Fibroblast of lung (primary cell): ENCODE results near the gene SOX9. TPM values are rescaled to one million over a fixed set of nuclear protein-coding genes. Genes with fewer than 3 reads are reported as not detected.

ENCODE experiments used
- DNase-seq, 2 donors: peaks; one replicate each; pipeline versions ENCODE4 v3.0.0 to v3.0.0-alpha.2; 2010; ENCODE audit warnings: low read depth in 2 of 2
- H2AFZ ChIP-seq: 2 replicates; pipeline ENCODE4 v1.5.1; 2012; ENCODE audit warnings: low read length, control low read depth, inconsistent platforms
- H3K27ac ChIP-seq: 2 replicates; pipeline ENCODE4 v1.5.1; 2011; ENCODE audit warnings: low read length, control low read depth; ENCODE audit not compliant: insufficient read depth
- H3K27me3 ChIP-seq: 2 replicates; pipeline ENCODE4 v1.5.1; 2011; ENCODE audit warnings: mild to moderate bottlenecking, low read length; ENCODE audit not compliant: control insufficient read depth, insufficient read depth
- H3K36me3 ChIP-seq: 2 replicates; pipeline ENCODE4 v1.5.1; 2011; ENCODE audit warnings: low read length; ENCODE audit not compliant: control insufficient read depth, insufficient read depth
- H3K4me1 ChIP-seq: 2 replicates; pipeline ENCODE4 v1.5.1; 2011; ENCODE audit warnings: low read length; ENCODE audit not compliant: control insufficient read depth, insufficient read depth; ENCODE audit errors: extremely low read depth
- H3K4me2 ChIP-seq: 2 replicates; pipeline ENCODE4 v1.5.1; 2011; ENCODE audit warnings: low read length, control low read depth; ENCODE audit not compliant: insufficient read depth; ENCODE audit errors: extremely low read depth
- H3K4me3 ChIP-seq, 4 experiments: fragments of 200-600 bp in 1 of 4; sonication (generic) in 1 of 4; replicated peaks in 1 of 4; 2 replicates each; pipeline ENCODE4 v1.5.1; 2011 to 2016; ENCODE audit warnings: low read length in 4 of 4, low read depth in 3 of 4, mild to moderate bottlenecking in 3 of 4, control low read depth in 2 of 4, inconsistent platforms in 1 of 4, mixed read lengths in 1 of 4; ENCODE audit not compliant: insufficient read depth in 1 of 4; ENCODE audit errors: control extremely low read depth in 1 of 4
- H3K79me2 ChIP-seq: 2 replicates; pipeline ENCODE4 v1.5.1; 2012; ENCODE audit warnings: mild to moderate bottlenecking, low read length, inconsistent platforms; ENCODE audit not compliant: control insufficient read depth, insufficient read depth
- H3K9ac ChIP-seq: 2 replicates; pipeline ENCODE4 v1.5.1; 2011; ENCODE audit warnings: mild to moderate bottlenecking, low read length, control low read depth; ENCODE audit not compliant: insufficient read depth
- H3K9me3 ChIP-seq: 2 replicates; pipeline ENCODE4 v1.5.1; 2012; ENCODE audit warnings: low read depth, low read length; ENCODE audit not compliant: control insufficient read depth, insufficient read depth
- H4K20me1 ChIP-seq: 2 replicates; pipeline ENCODE4 v1.5.1; 2011; ENCODE audit warnings: low read length; ENCODE audit not compliant: control insufficient read depth, insufficient read depth; ENCODE audit errors: extremely low read depth
- EZH2 ChIP-seq: IDR thresholded peaks from 2 replicates; pipeline ENCODE4 v1.5.1; 2012; ENCODE audit warnings: low read length, control low read depth, mild to moderate bottlenecking; ENCODE audit errors: missing control alignments
- polyA plus RNA-seq, 2 donors: library from polyadenylated mRNA; depleted of rRNA in 1 of 2; stranded (reverse) in 1 of 2; unstranded in 1 of 2; fragments of >200 nt; gene quantifications; 2 replicates each; pipeline ENCODE4 v1.2.1, GENCODE V29; 2011 to 2012; ENCODE audit warnings: missing spikeins in 1 of 2
- total RNA-seq: library from RNA; depleted of rRNA; stranded (reverse); fragments of >200 nt; gene quantifications from 2 replicates; pipeline ENCODE4 v1.2.1, GENCODE V29; 2014
- TF ChIP-seq, protein P1 (sequence below), 2 donors: IDR thresholded peaks in 1 of 2; conservative IDR thresholded peaks in 1 of 2; 1 replicate in 1 of 2; 2 replicates in 1 of 2; pipeline ENCODE4 v1.5.1; 2011 to 2012; ENCODE audit warnings: low read length in 2 of 2, control low read depth in 1 of 2, inconsistent platforms in 1 of 2, low read depth in 1 of 2, mild to moderate bottlenecking in 1 of 2

The SOX9 gene
- total and polyA plus RNA-seq, 2 donors (not counting 1 experiment from before 2014, with no cell fraction given): 3.1 to 5.4 TPM

DNA sequence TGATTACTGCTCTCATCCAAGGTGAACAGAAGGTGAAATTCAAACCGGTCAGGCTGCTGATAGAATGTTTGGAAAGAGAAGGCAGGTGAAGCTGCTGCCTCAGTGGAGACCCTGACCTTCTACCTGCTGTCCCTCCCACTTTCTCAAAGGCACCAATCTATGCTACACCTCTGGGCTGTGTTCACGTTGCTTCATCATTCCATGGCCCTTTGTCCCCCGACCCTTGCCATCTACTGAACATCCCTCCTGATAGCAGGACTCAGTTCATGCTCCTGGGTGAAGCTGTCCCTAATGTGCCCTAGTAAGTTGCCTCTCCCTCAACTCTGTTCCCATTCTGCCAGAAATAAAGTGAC is 44.2 kb upstream of the SOX9 start:
- Histone ChIP-seq H3K27ac (no peak overlapping the region), H3K36me3 (no peaks in the 10 kb centered on the region), H3K4me3 (no peak overlapping the region), H3K9ac (no peak overlapping the region), H4K20me1 (no peaks in the 10 kb centered on the region), H2AFZ (no peak overlapping the region), H3K79me2 (no peaks in the 10 kb centered on the region), H3K4me2 (no peak overlapping the region), H3K4me1 (no peaks in the 10 kb centered on the region), H3K27me3 (no peaks in the 10 kb centered on the region), H3K9me3 (no peaks in the 10 kb centered on the region)
- no peak for DNase-seq
- TF ChIP-seq, protein P1, sequence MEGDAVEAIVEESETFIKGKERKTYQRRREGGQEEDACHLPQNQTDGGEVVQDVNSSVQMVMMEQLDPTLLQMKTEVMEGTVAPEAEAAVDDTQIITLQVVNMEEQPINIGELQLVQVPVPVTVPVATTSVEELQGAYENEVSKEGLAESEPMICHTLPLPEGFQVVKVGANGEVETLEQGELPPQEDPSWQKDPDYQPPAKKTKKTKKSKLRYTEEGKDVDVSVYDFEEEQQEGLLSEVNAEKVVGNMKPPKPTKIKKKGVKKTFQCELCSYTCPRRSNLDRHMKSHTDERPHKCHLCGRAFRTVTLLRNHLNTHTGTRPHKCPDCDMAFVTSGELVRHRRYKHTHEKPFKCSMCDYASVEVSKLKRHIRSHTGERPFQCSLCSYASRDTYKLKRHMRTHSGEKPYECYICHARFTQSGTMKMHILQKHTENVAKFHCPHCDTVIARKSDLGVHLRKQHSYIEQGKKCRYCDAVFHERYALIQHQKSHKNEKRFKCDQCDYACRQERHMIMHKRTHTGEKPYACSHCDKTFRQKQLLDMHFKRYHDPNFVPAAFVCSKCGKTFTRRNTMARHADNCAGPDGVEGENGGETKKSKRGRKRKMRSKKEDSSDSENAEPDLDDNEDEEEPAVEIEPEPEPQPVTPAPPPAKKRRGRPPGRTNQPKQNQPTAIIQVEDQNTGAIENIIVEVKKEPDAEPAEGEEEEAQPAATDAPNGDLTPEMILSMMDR (conservative IDR thresholded peaks at IDR 0.05 in 1 of 2, IDR thresholded peaks at IDR 0.05 in 1 of 2; ENCODE audit: low read depth in 1 of 2, low read length in 2 of 2): no peak
- TF ChIP-seq EZH2: no peak

DNA sequence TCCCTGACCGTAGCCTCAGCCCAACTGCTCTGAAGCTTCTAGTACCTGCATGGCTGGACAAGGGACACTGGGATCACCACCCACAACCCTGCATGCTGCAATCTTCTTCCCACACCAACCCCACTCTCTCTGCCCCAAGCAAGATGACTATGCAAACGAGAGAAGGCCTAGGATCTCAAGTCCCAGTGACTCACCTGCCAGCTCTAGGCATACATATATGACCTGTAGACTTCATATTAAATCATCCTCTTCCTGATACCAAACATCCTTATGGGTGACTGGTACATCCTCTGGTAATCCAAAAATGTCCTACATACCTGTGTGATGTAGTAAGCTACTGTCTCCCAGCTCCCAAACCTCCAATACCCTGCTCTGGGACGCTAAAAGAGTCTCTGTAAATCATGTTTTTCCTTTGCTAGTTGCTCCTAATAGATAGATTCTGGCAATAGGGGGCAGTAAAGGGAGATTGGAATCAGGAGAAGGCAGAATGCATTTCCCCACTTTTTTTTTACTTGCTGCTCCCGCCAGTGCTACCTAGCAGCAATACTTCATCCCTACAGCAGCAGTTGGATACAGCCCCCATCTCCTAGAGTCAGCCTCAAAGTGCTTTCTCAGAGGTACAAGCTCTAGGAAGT is 43.4 kb upstream of the SOX9 start:
- TF ChIP-seq, protein P1 (conservative IDR thresholded peaks at IDR 0.05 in 1 of 2, IDR thresholded peaks at IDR 0.05 in 1 of 2; ENCODE audit: low read depth in 1 of 2, low read length in 2 of 2): peak in 1 of 2 donors; percentile 1
- no peak for TF ChIP-seq EZH2
- H3K4me3 ChIP-seq: no peak overlapping the region
- DNase-seq: no peak
- no peaks in the 10 kb centered on the region for H3K36me3 ChIP-seq
- no peaks in the 10 kb centered on the region for H3K27me3 ChIP-seq
- no peaks in the 10 kb centered on the region for H3K9me3 ChIP-seq
- H3K27ac ChIP-seq: no peak overlapping the region
- H3K4me1 ChIP-seq: no peaks in the 10 kb centered on the region
- no peak overlapping the region for H2AFZ ChIP-seq
- no peaks in the 10 kb centered on the region for H3K79me2 ChIP-seq
- H4K20me1 ChIP-seq: no peaks in the 10 kb centered on the region
- H3K4me2 ChIP-seq: no peak overlapping the region
- no peak overlapping the region for H3K9ac ChIP-seq

DNA sequence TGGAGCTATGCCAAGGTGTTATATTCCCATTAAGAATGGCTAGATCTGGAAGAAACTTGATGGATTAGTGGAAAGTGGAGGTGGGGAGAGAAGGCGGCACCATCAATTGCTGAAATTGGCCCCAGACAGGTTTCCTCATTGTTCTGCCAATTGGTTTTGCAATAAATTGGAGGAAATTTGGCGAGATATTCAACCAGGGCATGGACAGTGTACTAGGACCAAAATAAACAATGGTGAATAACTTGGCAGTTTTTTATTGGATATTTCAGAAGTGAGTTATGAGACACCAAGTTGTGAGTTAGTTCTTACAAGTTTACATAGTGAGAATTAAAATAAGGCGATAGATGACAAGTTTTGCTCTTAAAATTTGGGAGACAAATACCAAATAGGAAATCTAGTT is 41.1 kb upstream of the SOX9 start:
- DNase-seq: peak in 1 of 2 donors; percentile 6

More for the DNA sequence above, 41.1 kb upstream of the SOX9 start:
- Histone ChIP-seq H3K9me3 (no peaks in the 10 kb centered on the region), H3K36me3 (no peaks in the 10 kb centered on the region), H3K27me3 (no peaks in the 10 kb centered on the region), H3K4me3 (no peak overlapping the region), H2AFZ (no peak overlapping the region), H3K4me2 (no peak overlapping the region), H4K20me1 (no peaks in the 10 kb centered on the region), H3K27ac (no peak overlapping the region), H3K9ac (no peak overlapping the region), H3K79me2 (no peaks in the 10 kb centered on the region), H3K4me1 (no peaks in the 10 kb centered on the region)
- no peak for TF ChIP-seq EZH2
- TF ChIP-seq, protein P1 (conservative IDR thresholded peaks at IDR 0.05 in 1 of 2, IDR thresholded peaks at IDR 0.05 in 1 of 2; ENCODE audit: low read depth in 1 of 2, low read length in 2 of 2): no peak
